H1 (cell line): Measurements from ENCODE around the gene ASB6. TPM values are rescaled to one million over a fixed set of nuclear protein-coding genes. Genes with fewer than 3 reads are reported as not detected.

ENCODE experiments used
- CTCF ChIA-PET: fragments of 300-600 bp; sonication (Branson Sonifier 250); formaldehyde crosslinking; loops from one replicate; lab custom pipeline; 2021; ENCODE audit not compliant: partially characterized antibody; lab: Charles Lee
- POLR2A ChIA-PET: fragments of 300-600 bp; sonication (Branson Sonifier 250); formaldehyde crosslinking; loops from one replicate; lab custom pipeline; 2021; ENCODE audit warnings: inconsistent platforms; ENCODE audit not compliant: partially characterized antibody; lab: Charles Lee
- DNase-seq, 2 experiments: peaks; one replicate each; pipeline versions ENCODE4 v3.0.0 to v3.0.0-alpha.2; 2010 to 2022; ENCODE audit warnings: low spot score in 2 of 2, low read depth in 1 of 2, mixed read lengths in 1 of 2
- FAIRE-seq: peaks from 2 replicates; lab custom pipeline; 2011; peaks lifted over from hg19 to GRCh38; lab: Jason Lieb, UNC
- H2AFZ ChIP-seq: 2 replicates; pipeline ENCODE4 v1.8.1; 2012; ENCODE audit warnings: low read length, inconsistent platforms
- H2AK5ac ChIP-seq: 2 replicates; pipeline ENCODE4 v1.6.1; 2013; ENCODE audit warnings: low read depth, low read length
- H2BK120ac ChIP-seq: replicated peaks from 2 replicates; pipeline ENCODE3; 2013; ENCODE audit warnings: low read depth, low read length, inconsistent platforms
- H2BK12ac ChIP-seq: 2 replicates; pipeline ENCODE4 v1.6.1; 2013; ENCODE audit warnings: low read depth, low read length
- H2BK15ac ChIP-seq: 2 replicates; pipeline ENCODE4 v1.6.1; 2013; ENCODE audit warnings: low read length
- H2BK20ac ChIP-seq: 2 replicates; pipeline ENCODE4 v1.6.1; 2013; ENCODE audit warnings: low read length
- H2BK5ac ChIP-seq: 2 replicates; pipeline ENCODE4 v1.6.1; 2013; ENCODE audit warnings: low read depth, low read length
- H3K14ac ChIP-seq: 2 replicates; pipeline ENCODE4 v1.6.1; 2013; ENCODE audit warnings: inconsistent platforms; ENCODE audit not compliant: insufficient read length
- H3K18ac ChIP-seq: 2 replicates; pipeline ENCODE4 v1.6.1; 2013; ENCODE audit warnings: low read length; ENCODE audit errors: extremely low read depth
- H3K23ac ChIP-seq: 2 replicates; pipeline ENCODE4 v1.6.1; 2013; ENCODE audit warnings: inconsistent platforms; ENCODE audit not compliant: insufficient read length
- H3K23me2 ChIP-seq: 2 replicates; pipeline ENCODE4 v1.6.1; 2013; ENCODE audit warnings: low read depth, low read length
- H3K27ac ChIP-seq: 2 replicates; pipeline ENCODE4 v1.6.1; 2011; ENCODE audit warnings: low read depth, low read length, inconsistent platforms
- H3K27me3 ChIP-seq, 4 experiments: replicated peaks in 1 of 4; 1 replicate in 1 of 4; 2 replicates in 3 of 4; pipeline versions ENCODE4 v1.6.1 to v1.8.1; 2011 to 2013; ENCODE audit warnings: low read length in 3 of 4, mild to moderate bottlenecking in 3 of 4, inconsistent platforms in 2 of 4, mixed read lengths in 2 of 4, moderate library complexity in 1 of 4; ENCODE audit not compliant: control insufficient read depth in 3 of 4, insufficient read depth in 3 of 4; ENCODE audit errors: extremely low read depth in 1 of 4
- H3K36me3 ChIP-seq, 4 experiments: 2 replicates each; pipeline versions ENCODE4 v1.6.1 to v1.8.1; 2011 to 2013; ENCODE audit warnings: mild to moderate bottlenecking in 4 of 4, low read length in 3 of 4, moderate library complexity in 2 of 4, control low read depth in 1 of 4, inconsistent platforms in 1 of 4; ENCODE audit not compliant: insufficient read depth in 4 of 4, control insufficient read depth in 2 of 4
- H3K4ac ChIP-seq: replicated peaks from 2 replicates; pipeline ENCODE3; 2013; ENCODE audit warnings: low read length, low read depth, mixed read lengths, inconsistent platforms; ENCODE audit not compliant: insufficient read length
- H3K4me1 ChIP-seq, 4 experiments: replicated peaks in 1 of 4; 1 replicate in 1 of 4; 2 replicates in 3 of 4; pipeline versions ENCODE4 v1.6.1 to v1.8.1; 2011 to 2013; ENCODE audit warnings: low read length in 3 of 4, inconsistent platforms in 2 of 4, mixed read lengths in 1 of 4; ENCODE audit not compliant: insufficient read depth in 4 of 4, control insufficient read depth in 3 of 4
- H3K4me2 ChIP-seq, 2 experiments: 2 replicates each; pipeline versions ENCODE4 v1.6.1 to v1.8.1; 2011 to 2013; ENCODE audit warnings: low read depth in 2 of 2, low read length in 2 of 2, control low read depth in 1 of 2, inconsistent platforms in 1 of 2, mild to moderate bottlenecking in 1 of 2; ENCODE audit not compliant: insufficient read depth in 1 of 2
- H3K4me3 ChIP-seq, 4 experiments: fragments of 200-600, 300-600 bp in 1 of 4; sonication (generic), shearing (Covaris generic), sonication (Bioruptor Twin) in 1 of 4; 2 replicates each; pipeline versions ENCODE4 v1.5.1 to v1.8.1; 2011 to 2016; ENCODE audit warnings: low read length in 4 of 4, low read depth in 3 of 4, control low read depth in 2 of 4, inconsistent platforms in 2 of 4, mild to moderate bottlenecking in 2 of 4, mixed read lengths in 1 of 4, moderate library complexity in 1 of 4; ENCODE audit not compliant: insufficient read depth in 2 of 4; ENCODE audit errors: extremely low read depth in 1 of 4
- H3K56ac ChIP-seq: replicated peaks from 2 replicates; pipeline ENCODE3; 2013; ENCODE audit warnings: low read depth, mild to moderate bottlenecking, mixed read lengths, low read length, inconsistent platforms; ENCODE audit not compliant: insufficient read length
- H3K79me1 ChIP-seq: 2 replicates; pipeline ENCODE4 v1.6.1; 2013; ENCODE audit warnings: low read depth, low read length, control low read depth
- H3K79me2 ChIP-seq, 2 experiments: 2 replicates each; pipeline versions ENCODE4 v1.6.1 to v1.8.1; 2012 to 2013; ENCODE audit warnings: low read length in 2 of 2, mild to moderate bottlenecking in 2 of 2, inconsistent platforms in 1 of 2; ENCODE audit not compliant: insufficient read depth in 2 of 2, control insufficient read depth in 1 of 2
- H3K9ac ChIP-seq, 4 experiments: replicated peaks in 1 of 4; 1 replicate in 1 of 4; 2 replicates in 3 of 4; pipeline versions ENCODE4 v1.6.1 to v1.8.1; 2011 to 2013; ENCODE audit warnings: low read depth in 3 of 4, low read length in 3 of 4, control low read depth in 2 of 4, mild to moderate bottlenecking in 2 of 4, moderate library complexity in 2 of 4, inconsistent platforms in 1 of 4; ENCODE audit errors: extremely low read depth in 1 of 4
- H3K9me3 ChIP-seq, 2 experiments: 2 replicates each; pipeline versions ENCODE4 v1.6.1 to v1.8.1; 2012 to 2013; ENCODE audit warnings: mild to moderate bottlenecking in 2 of 2, moderate library complexity in 2 of 2, control low read depth in 1 of 2, inconsistent platforms in 1 of 2, low read depth in 1 of 2, low read length in 1 of 2, mixed read lengths in 1 of 2; ENCODE audit not compliant: insufficient read depth in 2 of 2
- H4K20me1 ChIP-seq, 2 experiments: replicated peaks in 1 of 2; 2 replicates each; pipeline versions ENCODE3 to v1.8.1; 2011 to 2013; ENCODE audit warnings: inconsistent platforms in 2 of 2, low read length in 2 of 2, mild to moderate bottlenecking in 1 of 2; ENCODE audit not compliant: insufficient read depth in 2 of 2, control insufficient read depth in 1 of 2
- H4K5ac ChIP-seq: 2 replicates; pipeline ENCODE4 v1.6.1; 2013; ENCODE audit warnings: low read length, low read depth, mixed read lengths, inconsistent platforms; ENCODE audit not compliant: insufficient read length
- H4K8ac ChIP-seq: 2 replicates; pipeline ENCODE4 v1.8.0; 2013; ENCODE audit warnings: mild to moderate bottlenecking, moderate library complexity, low read length, inconsistent platforms; ENCODE audit not compliant: insufficient read depth; ENCODE audit errors: extremely low read depth
- H4K91ac ChIP-seq: replicated peaks from 2 replicates; pipeline ENCODE3; 2013; ENCODE audit warnings: low read length, mixed read lengths, inconsistent platforms; ENCODE audit not compliant: insufficient read length
- ASH2L ChIP-seq: fragments of 200-600, 300-600 bp; sonication (generic); IDR thresholded peaks from one replicate; pipeline ENCODE4 v1.7.1; 2017; ENCODE audit warnings: low read length
- BCL11A ChIP-seq, 2 experiments: IDR thresholded peaks; one replicate each; pipeline ENCODE4 v1.6.1; 2011; ENCODE audit warnings: low read depth in 2 of 2, low read length in 2 of 2, mild to moderate bottlenecking in 2 of 2
- CBX8 ChIP-seq: fragments of 300-800, 300-1000 bp; sonication (generic); IDR thresholded peaks from 2 replicates; pipeline ENCODE4 v1.7.1; 2016; ENCODE audit warnings: low read depth, low read length, borderline replicate concordance
- CTBP2 ChIP-seq: IDR thresholded peaks from 2 replicates; pipeline ENCODE4 v1.7.0; 2011; ENCODE audit warnings: borderline replicate concordance, mild to moderate bottlenecking, moderate library complexity, mixed read lengths, low read length; ENCODE audit not compliant: insufficient read depth, insufficient read length
- FOSL1 ChIP-seq: IDR thresholded peaks from 2 replicates; pipeline ENCODE4 v1.6.1; 2011; ENCODE audit warnings: mild to moderate bottlenecking, low read depth, low read length, moderate library complexity; ENCODE audit not compliant: insufficient read depth
- MAFK ChIP-seq: IDR thresholded peaks from 2 replicates; pipeline ENCODE4 v1.6.1; 2012; ENCODE audit warnings: low read depth, mild to moderate bottlenecking, improper control_type of control experiment, low read length
- RAD21 ChIP-seq, 2 experiments: IDR thresholded peaks in 1 of 2; conservative IDR thresholded peaks in 1 of 2; 2 replicates each; pipeline ENCODE4 v1.6.1; 2011; ENCODE audit warnings: low read depth in 2 of 2, low read length in 2 of 2, improper control_type of control experiment in 1 of 2, inconsistent platforms in 1 of 2, mild to moderate bottlenecking in 1 of 2, moderate library complexity in 1 of 2
- YY1 ChIP-seq: IDR thresholded peaks from 2 replicates; pipeline ENCODE4 v1.6.1; 2011; ENCODE audit warnings: low read depth, mild to moderate bottlenecking, low read length
- ZNF274 ChIP-seq: IDR thresholded peaks from 2 replicates; pipeline ENCODE4 v1.7.0; 2012; ENCODE audit warnings: low read length, borderline replicate concordance; ENCODE audit errors: extremely low read depth
- WGBS, 2 experiments: shearing (Covaris generic) in 1 of 2; methylation state at CpG; one replicate each; pipeline versions ENCODE4 v1.1.6 to v1.1.7; 2013 to 2015; ENCODE audit warnings: low lambda C conversion rate in 2 of 2, mixed read lengths in 2 of 2, inconsistent platforms in 1 of 2, low coverage in 1 of 2, missing lambda C conversion rate in 1 of 2; ENCODE audit not compliant: insufficient replicate concordance in 2 of 2, insufficient coverage in 1 of 2, insufficient read length in 1 of 2; ENCODE audit errors: extremely low coverage in 1 of 2, missing lambda C conversion rate in 1 of 2; 5-methylcytosine and 5-hydroxymethylcytosine counted together
- polyA plus RNA-seq, 7 experiments: library from polyadenylated mRNA; depleted of rRNA in 3 of 7; stranded (reverse) in 5 of 7; unstranded in 2 of 7; fragments of >200 nt in 5 of 7; fragments of 200-250 nt in 2 of 7; gene quantifications; 1 replicate in 5 of 7; 2 replicates in 1 of 7; 4 replicates in 1 of 7; pipeline versions ENCODE4 v1.2.1 to v1.2.3, GENCODE V29; 2011 to 2013; ENCODE audit warnings: missing spikeins in 2 of 7, mixed read lengths in 2 of 7
- total RNA-seq: library from RNA; stranded (reverse); fragmentation: NEBNext Ultra II Directional; extraction: Animal tissue kit (Norgen Biotek cat#: 25700); gene quantifications from 2 replicates; pipeline ENCODE4 v1.2.1, GENCODE V29; 2021
- TF ChIP-seq, protein P1 (sequence below): IDR thresholded peaks from 2 replicates; pipeline ENCODE4 v1.6.1; 2012; ENCODE audit warnings: inconsistent platforms

Gene ASB6
- total and polyA plus RNA-seq, 2 of the 8 experiments (the other 6 are each of a cell fraction or from before 2014, with no cell fraction given), result 14.0 to 17.3 TPM

DNA sequence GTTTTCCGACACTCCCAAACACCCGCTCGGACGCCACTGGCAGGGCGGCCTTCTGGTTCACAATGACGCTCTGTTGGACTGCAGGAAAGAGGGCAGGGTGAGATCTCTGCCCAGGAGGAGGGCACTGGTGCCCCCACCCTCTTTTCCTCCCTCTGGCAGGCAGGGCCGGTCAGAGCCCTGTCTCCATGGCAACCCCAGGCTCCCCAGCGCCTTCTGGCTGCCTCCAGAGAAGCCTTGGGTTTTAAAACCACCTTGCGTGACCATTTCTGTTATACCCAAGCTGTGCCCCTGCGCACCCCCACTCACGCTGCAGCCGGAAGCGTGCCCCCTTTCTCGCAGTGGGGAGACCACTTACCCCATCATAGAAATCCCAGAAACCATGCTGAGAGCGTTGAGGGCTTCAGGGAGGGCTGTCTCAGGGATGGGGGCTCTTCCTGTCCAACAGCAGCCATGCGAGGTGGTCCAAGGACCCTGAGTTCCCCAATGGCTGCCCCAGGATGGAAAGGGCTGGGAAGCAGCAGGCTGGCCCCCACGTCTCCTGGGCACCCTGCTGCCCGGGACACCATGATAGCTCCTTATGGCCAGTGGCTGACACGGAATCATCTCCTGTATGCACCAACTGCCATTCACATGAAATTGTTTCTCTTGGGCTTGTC lies 28.3 kb downstream of the ASB6 start:
- H3K27me3 ChIP-seq, result peaks cover 0 to 8% (median 6%) of the 10 kb centered on the region in 4 experiments; a peak in 6 of 7 replicates
- no peaks in the 10 kb centered on the region for H3K9me3 ChIP-seq
- no peak overlapping the region for H3K56ac ChIP-seq
- no peak overlapping the region for H2AFZ ChIP-seq
- H4K91ac ChIP-seq, result no peak overlapping the region
- no peaks in the 10 kb centered on the region for H4K20me1 ChIP-seq
- H2BK20ac ChIP-seq, result no peak overlapping the region
- H3K14ac ChIP-seq, result no peak overlapping the region
- no peak overlapping the region for H4K5ac ChIP-seq
- H3K36me3 ChIP-seq, result no peaks in the 10 kb centered on the region
- no peak overlapping the region for H3K4me2 ChIP-seq
- no peak overlapping the region; the same call in none of the 2 replicates for H4K8ac ChIP-seq
- no peaks in the 10 kb centered on the region for H3K79me2 ChIP-seq
- H3K4me1 ChIP-seq, result peaks cover 0 to 16% (median 7%) of the 10 kb centered on the region in 4 experiments; a peak in 6 of 7 replicates
- H3K27ac ChIP-seq, result no peak overlapping the region
- H3K4me3 ChIP-seq, result no peak overlapping the region
- H3K18ac ChIP-seq, result no peak overlapping the region
- no peak overlapping the region for H3K23ac ChIP-seq
- peaks cover 12% of the 10 kb centered on the region; the same call in 1 of the 2 replicates for H3K23me2 ChIP-seq
- 79% methylated on average over 19 of the region's 19 CpGs; no CpG with 5 or more reads in 1 of the 2 experiments for WGBS, 2 experiments
- H2BK120ac ChIP-seq, result no peak overlapping the region
- no peak overlapping the region for H2AK5ac ChIP-seq
- no peaks in the 10 kb centered on the region for H3K79me1 ChIP-seq
- no peak overlapping the region for H2BK5ac ChIP-seq
- FAIRE-seq, result no peak
- H3K4ac ChIP-seq, result no peak overlapping the region
- DNase-seq, result no peak
- H2BK15ac ChIP-seq, result no peak overlapping the region
- no peak overlapping the region for H2BK12ac ChIP-seq
- ChIA-PET POLR2A (interaction anchor here (1.0 to 1.4 kb wide), 4 partner anchors 154 to 471 kb away, joined by 3 to 4 read pairs (median 3); partner anchors contain the start of gene IER5L), CTCF (interaction anchor here (0.7 to 6.2 kb wide), 19 partner anchors 9 to 510 kb away, joined by 3 to 71 read pairs (median 4); partner anchors contain the start of genes C9orf50 and NTMT1)
- no peak overlapping the region for H3K9ac ChIP-seq
- TF ChIP-seq ZNF274 (no peak), BCL11A (IDR thresholded peaks at IDR 0.05; ENCODE audit: low read depth in 2 of 2, low read length in 2 of 2) (no peak), CTBP2 (no peak), YY1 (no peak), FOSL1 (no peak), MAFK (no peak), CBX8 (no peak), ASH2L (no peak), RAD21 (IDR thresholded peaks at IDR 0.05 in 1 of 2, conservative IDR thresholded peaks at IDR 0.05 in 1 of 2; ENCODE audit: low read depth in 2 of 2, low read length in 2 of 2) (no peak)
- TF ChIP-seq, protein P1, sequence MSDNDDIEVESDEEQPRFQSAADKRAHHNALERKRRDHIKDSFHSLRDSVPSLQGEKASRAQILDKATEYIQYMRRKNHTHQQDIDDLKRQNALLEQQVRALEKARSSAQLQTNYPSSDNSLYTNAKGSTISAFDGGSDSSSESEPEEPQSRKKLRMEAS, result no peak
